ENCODE results near the gene MANEA. TPM values are rescaled to one million over a fixed set of nuclear protein-coding genes. Genes with fewer than 3 reads are reported as not detected.

Gene MANEA
- total RNA-seq, 1 donor from 2014 or later, result 13.5 TPM

DNA sequence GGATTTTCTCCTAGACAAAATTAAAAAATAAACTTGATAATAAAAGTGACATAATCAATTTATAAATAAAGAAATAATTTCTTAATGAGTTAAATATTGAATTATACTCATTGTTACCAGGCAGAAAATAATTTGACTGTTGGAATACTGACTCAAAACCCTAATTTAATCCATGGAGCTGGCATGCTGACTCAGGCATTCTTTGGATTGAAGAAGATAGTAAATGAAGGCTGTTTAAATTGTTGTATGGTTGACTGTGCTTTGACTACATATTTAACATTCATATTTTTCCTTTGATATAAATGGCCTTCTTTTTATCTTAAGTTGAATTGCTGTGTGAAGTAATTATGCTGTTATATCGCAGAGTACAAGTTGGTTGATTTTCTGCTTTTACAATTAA, 11.7 kb downstream of the MANEA start:
- TF ChIP-seq, protein P1, sequence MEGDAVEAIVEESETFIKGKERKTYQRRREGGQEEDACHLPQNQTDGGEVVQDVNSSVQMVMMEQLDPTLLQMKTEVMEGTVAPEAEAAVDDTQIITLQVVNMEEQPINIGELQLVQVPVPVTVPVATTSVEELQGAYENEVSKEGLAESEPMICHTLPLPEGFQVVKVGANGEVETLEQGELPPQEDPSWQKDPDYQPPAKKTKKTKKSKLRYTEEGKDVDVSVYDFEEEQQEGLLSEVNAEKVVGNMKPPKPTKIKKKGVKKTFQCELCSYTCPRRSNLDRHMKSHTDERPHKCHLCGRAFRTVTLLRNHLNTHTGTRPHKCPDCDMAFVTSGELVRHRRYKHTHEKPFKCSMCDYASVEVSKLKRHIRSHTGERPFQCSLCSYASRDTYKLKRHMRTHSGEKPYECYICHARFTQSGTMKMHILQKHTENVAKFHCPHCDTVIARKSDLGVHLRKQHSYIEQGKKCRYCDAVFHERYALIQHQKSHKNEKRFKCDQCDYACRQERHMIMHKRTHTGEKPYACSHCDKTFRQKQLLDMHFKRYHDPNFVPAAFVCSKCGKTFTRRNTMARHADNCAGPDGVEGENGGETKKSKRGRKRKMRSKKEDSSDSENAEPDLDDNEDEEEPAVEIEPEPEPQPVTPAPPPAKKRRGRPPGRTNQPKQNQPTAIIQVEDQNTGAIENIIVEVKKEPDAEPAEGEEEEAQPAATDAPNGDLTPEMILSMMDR (IDR thresholded peaks at IDR 0.05), result no peak
- Histone ChIP-seq H3K4me1 (no peaks in the 10 kb centered on the region), H3K27ac (no peak overlapping the region), H3K4me3 (no peak overlapping the region), H3K9me3 (peaks cover 11% of the 10 kb centered on the region), H3K27me3 (ENCODE audit: low read depth) (no peaks in the 10 kb centered on the region), H3K36me3 (peaks cover 3% of the 10 kb centered on the region)
- intact Hi-C loops (cut with DNase I), result no loop called here
- DNase-seq (no peak), ATAC-seq (no peak)

DNA sequence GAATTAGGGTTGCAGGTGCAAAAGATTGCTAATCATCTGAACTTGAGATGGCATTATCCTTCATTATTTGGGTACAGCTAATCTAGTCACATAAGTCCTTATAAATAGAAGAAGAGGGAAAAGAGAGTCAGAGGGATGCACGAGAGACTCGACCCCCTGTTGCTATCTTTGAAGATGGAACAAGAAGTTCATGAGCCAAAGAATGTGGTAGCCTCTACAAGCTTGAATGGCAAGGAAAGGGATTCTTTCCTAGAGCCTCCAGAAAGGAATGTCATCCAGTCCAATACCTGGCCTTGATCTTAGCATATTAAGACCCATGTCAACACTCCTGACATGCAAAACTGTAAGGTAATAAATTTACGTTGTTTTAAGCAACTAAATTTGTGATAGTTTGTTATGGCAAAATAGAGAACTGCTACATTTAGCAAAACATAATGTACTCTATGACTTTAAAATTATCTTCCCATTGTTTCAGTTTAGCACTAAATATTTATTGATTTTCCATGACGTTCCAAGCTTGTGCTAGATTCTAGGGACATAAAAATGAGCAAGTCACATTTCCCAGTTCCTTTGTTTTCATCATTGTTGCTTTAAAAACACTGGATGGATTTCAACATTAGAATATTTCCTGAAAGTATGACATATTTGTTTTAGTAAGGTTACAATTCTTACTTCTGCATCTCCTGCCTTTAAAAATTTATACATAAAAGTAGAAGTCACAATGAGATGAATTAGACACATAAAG, 12.7 kb downstream of the MANEA start:
- no peak for ATAC-seq

DNA sequence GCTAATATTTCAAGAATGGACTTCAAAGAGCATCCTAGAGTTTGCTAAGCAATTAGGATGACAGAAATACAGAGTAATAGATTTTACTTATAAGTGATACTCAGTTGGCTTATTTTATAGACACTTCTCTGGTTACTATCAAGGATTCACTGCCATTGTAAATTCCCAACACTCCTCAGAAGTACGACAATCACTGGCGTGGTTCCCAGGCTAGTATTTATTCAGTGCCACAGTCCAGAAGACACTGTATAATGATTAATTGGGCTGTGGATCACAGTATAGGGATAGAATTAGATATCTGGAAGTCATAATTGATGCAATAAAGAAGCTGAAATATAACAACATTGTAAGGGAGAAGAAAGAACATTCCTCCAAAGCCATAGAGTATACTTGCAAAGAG, 15.7 kb downstream of the MANEA start:
- Histone ChIP-seq H3K4me1 (no peaks in the 10 kb centered on the region), H3K9me3 (no peaks in the 10 kb centered on the region), H3K27ac (no peak overlapping the region), H3K36me3 (no peaks in the 10 kb centered on the region), H3K27me3 (ENCODE audit: low read depth) (no peaks in the 10 kb centered on the region), H3K4me3 (no peak overlapping the region)
- no peak for DNase-seq
- intact Hi-C loops (cut with DNase I), result no loop called here
- TF ChIP-seq, protein P1 (IDR thresholded peaks at IDR 0.05), result no peak
- no peak for ATAC-seq

More for the DNA sequence above, 12.7 kb downstream of the MANEA start:
- Histone ChIP-seq H3K27me3 (ENCODE audit: low read depth) (no peaks in the 10 kb centered on the region), H3K4me1 (no peaks in the 10 kb centered on the region), H3K9me3 (peaks cover 2% of the 10 kb centered on the region), H3K27ac (no peak overlapping the region), H3K4me3 (no peak overlapping the region), H3K36me3 (peaks cover 3% of the 10 kb centered on the region)
- intact Hi-C loops (cut with DNase I), result no loop called here
- TF ChIP-seq, protein P1 (IDR thresholded peaks at IDR 0.05), result no peak
- DNase-seq, result no peak

DNA sequence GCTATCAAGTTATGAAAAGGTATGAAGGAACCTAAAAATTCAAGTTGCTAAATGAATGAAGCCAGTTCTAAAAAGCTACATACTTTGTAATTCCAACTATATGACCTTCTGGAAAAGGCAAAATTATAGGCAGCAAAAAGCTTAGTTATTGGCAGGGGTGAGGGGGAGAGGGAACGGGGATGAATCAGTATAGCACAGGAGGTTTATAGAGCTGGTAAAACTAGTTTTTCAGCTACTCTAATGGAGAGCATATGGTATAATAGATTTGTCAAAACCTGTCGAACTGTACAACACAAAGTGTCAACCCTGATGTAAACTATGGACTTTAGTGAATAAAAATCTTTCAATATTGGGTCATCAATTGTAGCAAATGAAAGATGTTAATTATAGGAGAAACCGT, 18.7 kb downstream of the MANEA start:
- H3K4me3 ChIP-seq, result no peak overlapping the region
- no peaks in the 10 kb centered on the region for H3K4me1 ChIP-seq
- no peaks in the 10 kb centered on the region for H3K9me3 ChIP-seq
- intact Hi-C loops (cut with DNase I), result no loop called here
- DNase-seq (no peak), ATAC-seq (no peak)
- TF ChIP-seq, protein P1 (IDR thresholded peaks at IDR 0.05), result no peak
- no peaks in the 10 kb centered on the region for H3K27me3 ChIP-seq (ENCODE audit: low read depth)
- H3K36me3 ChIP-seq, result no peaks in the 10 kb centered on the region
- no peak overlapping the region for H3K27ac ChIP-seq

DNA sequence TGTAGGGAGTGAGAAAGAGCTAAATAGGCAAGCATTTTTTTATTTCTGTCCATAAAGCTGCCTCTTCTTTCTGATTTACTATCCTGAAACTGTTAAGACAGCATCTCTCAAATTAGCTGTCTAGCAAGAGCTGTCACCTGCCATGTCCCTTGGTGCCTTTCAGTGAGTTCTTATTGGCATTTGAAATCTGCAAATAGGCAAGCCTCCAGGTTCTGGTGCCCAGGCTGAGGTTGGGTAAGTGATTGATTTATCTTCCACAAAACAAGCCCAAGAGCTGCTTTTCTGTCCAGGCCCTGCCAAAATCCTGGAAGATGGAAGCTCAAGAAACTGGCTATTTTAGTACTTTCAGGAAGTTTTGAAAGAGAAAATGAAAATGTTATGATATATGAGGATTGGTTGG, 22.4 kb downstream of the MANEA start:
- intact Hi-C loops (cut with DNase I), result no loop called here
- Histone ChIP-seq H3K4me1 (no peaks in the 10 kb centered on the region), H3K27me3 (ENCODE audit: low read depth) (no peaks in the 10 kb centered on the region), H3K27ac (no peak overlapping the region), H3K4me3 (no peak overlapping the region), H3K36me3 (no peaks in the 10 kb centered on the region), H3K9me3 (no peaks in the 10 kb centered on the region)
- TF ChIP-seq, protein P1 (IDR thresholded peaks at IDR 0.05), result no peak
- ATAC-seq (no peak), DNase-seq (no peak)
